Activated CD8-positive, alpha-beta T cell treated with anti-CD3 and anti-CD28 coated beads, Interleukin-2, amount 10 ng/mL, durations not matched to agents 7 days and 5 days (primary cell): ENCODE data around the gene KRT20. TPM values are rescaled to one million over a fixed set of nuclear protein-coding genes. Genes with fewer than 3 reads are reported as not detected.

ENCODE experiments used
- ATAC-seq: fragments of 150-1000 bp; cut with Tn5 transposase; one replicate; pipeline ENCODE4 v1.10.0; 2021; ENCODE audit warnings: moderate library complexity
- CTCF ChIA-PET: fragments of 350-600 bp; sonication (Branson Sonifier 250); formaldehyde crosslinking; loops from one replicate; lab custom pipeline; 2021; ENCODE audit warnings: antibody characterized with exemption; lab: Charles Lee
- POLR2A ChIA-PET: fragments of 350-600 bp; sonication (Branson Sonifier 250); formaldehyde crosslinking; loops from one replicate; lab custom pipeline; 2021; ENCODE audit warnings: antibody characterized with exemption; lab: Charles Lee
- DNase-seq: peaks from one replicate; pipeline ENCODE4 v3.0.0-alpha.2; 2020
- H3K27ac Mint-ChIP-seq: one replicate; pipeline ENCODE4 v1.8.0; 2021; ENCODE audit warnings: mild to moderate bottlenecking, mixed read lengths
- H3K27me3 Mint-ChIP-seq: one replicate; pipeline ENCODE4 v1.8.0; 2021; ENCODE audit warnings: low read depth, mixed read lengths
- H3K36me3 Mint-ChIP-seq: one replicate; pipeline ENCODE4 v1.8.0; 2021; ENCODE audit warnings: low read depth, mixed read lengths
- H3K4me1 Mint-ChIP-seq: one replicate; pipeline ENCODE4 v1.8.0; 2021; ENCODE audit warnings: low read depth, mixed read lengths
- H3K4me3 Mint-ChIP-seq: one replicate; pipeline ENCODE4 v1.8.0; 2021; ENCODE audit warnings: mild to moderate bottlenecking, mixed read lengths
- H3K9me3 Mint-ChIP-seq: one replicate; pipeline ENCODE4 v1.8.0; 2022; ENCODE audit warnings: mixed read lengths; ENCODE audit not compliant: insufficient read depth
- total RNA-seq, 2 experiments: library from RNA; stranded (reverse); gene quantifications; one replicate each; pipeline ENCODE4 v1.2.3, GENCODE V29; 2021

Gene KRT20
- total RNA-seq, 2 experiments from 2014 or later, result not detected

- POLR2A ChIA-PET, result no interaction called here
- DNase-seq (no peak), ATAC-seq (no peak)
- CTCF ChIA-PET, result interaction anchor here (1.4 kb wide), 1 partner anchor 10 kb away, joined by 7 read pairs; no protein-coding TSS in a partner anchor
- H3K4me1 Mint-ChIP-seq, result no peaks in the 10 kb centered on the region
- H3K36me3 Mint-ChIP-seq, result no peaks in the 10 kb centered on the region
- no peak overlapping the region for H3K27ac Mint-ChIP-seq
- peaks cover 43% of the 10 kb centered on the region for H3K27me3 Mint-ChIP-seq
- H3K9me3 Mint-ChIP-seq, result no peaks in the 10 kb centered on the region
- H3K4me3 Mint-ChIP-seq, result no peak overlapping the region
Observed at GRCh38 chr17:40846515-40847144, 38.4 kb downstream of the KRT20 start.

- POLR2A ChIA-PET, result no interaction called here
- CTCF ChIA-PET, result no interaction called here
Observed at GRCh38 chr17:40844671-40845107, 40.4 kb downstream of the KRT20 start.

GRCh38 chr17:40843242-40843641, 41.8 kb downstream of the KRT20 start:
- peaks cover 38% of the 10 kb centered on the region for H3K27me3 Mint-ChIP-seq

More at GRCh38 chr17:40844671-40845107, 40.4 kb downstream of the KRT20 start:
- no peak for DNase-seq
- peaks cover 38% of the 10 kb centered on the region for H3K27me3 Mint-ChIP-seq
- H3K4me1 Mint-ChIP-seq, result no peaks in the 10 kb centered on the region
- no peak overlapping the region for H3K27ac Mint-ChIP-seq
- H3K36me3 Mint-ChIP-seq, result no peaks in the 10 kb centered on the region
- H3K4me3 Mint-ChIP-seq, result no peak overlapping the region
- no peaks in the 10 kb centered on the region for H3K9me3 Mint-ChIP-seq
- no peak for ATAC-seq

GRCh38 chr17:40841246-40841645, 43.8 kb downstream of the KRT20 start:
- no peak for ATAC-seq
- Mint-ChIP-seq H3K4me3 (no peak overlapping the region), H3K27me3 (peaks cover 31% of the 10 kb centered on the region), H3K4me1 (no peaks in the 10 kb centered on the region), H3K9me3 (no peaks in the 10 kb centered on the region), H3K36me3 (no peaks in the 10 kb centered on the region), H3K27ac (no peak overlapping the region)
- ChIA-PET CTCF (interaction anchor here (0.6 kb wide), 1 partner anchor 14 kb away, joined by 4 read pairs; no protein-coding TSS in a partner anchor), POLR2A (no interaction called here)
- DNase-seq, result no peak

More at GRCh38 chr17:40843242-40843641, 41.8 kb downstream of the KRT20 start:
- DNase-seq (no peak), ATAC-seq (no peak)
- H3K4me1 Mint-ChIP-seq, result no peaks in the 10 kb centered on the region
- H3K36me3 Mint-ChIP-seq, result no peaks in the 10 kb centered on the region
- ChIA-PET POLR2A (no interaction called here), CTCF (interaction anchor here (1.0 to 1.1 kb wide), 3 partner anchors 13 to 820 kb away, joined by 3 read pairs; no protein-coding TSS in a partner anchor)
- H3K27ac Mint-ChIP-seq, result no peak overlapping the region
- H3K9me3 Mint-ChIP-seq, result no peaks in the 10 kb centered on the region
- H3K4me3 Mint-ChIP-seq, result no peak overlapping the region

GRCh38 chr17:40839194-40839593, 45.8 kb downstream of the KRT20 start:
- no peak for DNase-seq
- ChIA-PET POLR2A (no interaction called here), CTCF (interaction anchor here (1.3 to 1.4 kb wide), 2 partner anchors 20 to 810 kb away, joined by 3 read pairs; no protein-coding TSS in a partner anchor)
- Mint-ChIP-seq H3K27me3 (peaks cover 14% of the 10 kb centered on the region), H3K4me1 (no peaks in the 10 kb centered on the region), H3K36me3 (peaks cover 5% of the 10 kb centered on the region), H3K27ac (no peak overlapping the region), H3K9me3 (no peaks in the 10 kb centered on the region), H3K4me3 (no peak overlapping the region)
- no peak for ATAC-seq

GRCh38 chr17:40836020-40836419, 49.0 kb downstream of the KRT20 start:
- H3K27me3 Mint-ChIP-seq, result peaks cover 4% of the 10 kb centered on the region
- ChIA-PET POLR2A (interaction anchor here (0.7 kb wide), 1 partner anchor 853 kb away, joined by 3 read pairs; no protein-coding TSS in a partner anchor), CTCF (no interaction called here)
- no peak overlapping the region for H3K4me3 Mint-ChIP-seq
- peaks cover 5% of the 10 kb centered on the region for H3K4me1 Mint-ChIP-seq
- no peak for DNase-seq
- ATAC-seq, result no peak
- no peaks in the 10 kb centered on the region for H3K9me3 Mint-ChIP-seq
- no peak overlapping the region for H3K27ac Mint-ChIP-seq
- peaks cover 5% of the 10 kb centered on the region for H3K36me3 Mint-ChIP-seq

GRCh38 chr17:40833882-40834281, 51.2 kb downstream of the KRT20 start:
- Mint-ChIP-seq H3K4me3 (no peak overlapping the region), H3K36me3 (peaks cover 9% of the 10 kb centered on the region), H3K9me3 (peaks cover 5% of the 10 kb centered on the region), H3K27me3 (no peaks in the 10 kb centered on the region), H3K4me1 (peaks cover 5% of the 10 kb centered on the region), H3K27ac (no peak overlapping the region)
- ATAC-seq, result no peak
- POLR2A ChIA-PET, result interaction anchor here (1.6 kb wide), 1 partner anchor 15 kb away, joined by 6 read pairs; no protein-coding TSS in a partner anchor
- no peak for DNase-seq
- CTCF ChIA-PET, result no interaction called here

GRCh38 chr17:40832840-40833239, 52.2 kb downstream of the KRT20 start:
- H3K27ac Mint-ChIP-seq, result no peak overlapping the region
- H3K4me3 Mint-ChIP-seq, result no peak overlapping the region
- H3K4me1 Mint-ChIP-seq, result peaks cover 9% of the 10 kb centered on the region
- POLR2A ChIA-PET, result interaction anchor here (1.6 kb wide), 1 partner anchor 14 kb away, joined by 6 read pairs; no protein-coding TSS in a partner anchor
- no peak for ATAC-seq
- no peak for DNase-seq
- H3K36me3 Mint-ChIP-seq, result peaks cover 9% of the 10 kb centered on the region
- H3K27me3 Mint-ChIP-seq, result no peaks in the 10 kb centered on the region
- H3K9me3 Mint-ChIP-seq, result peaks cover 5% of the 10 kb centered on the region
- CTCF ChIA-PET, result interaction anchor here (0.9 to 2.0 kb wide), 2 partner anchors 13 to 830 kb away, joined by 3 to 5 read pairs; no protein-coding TSS in a partner anchor

GRCh38 chr17:40830085-40830776, 54.8 kb downstream of the KRT20 start:
- peaks cover 9% of the 10 kb centered on the region for H3K36me3 Mint-ChIP-seq
- no peak for DNase-seq
- ATAC-seq, result no peak
- H3K4me3 Mint-ChIP-seq, result no peak overlapping the region
- H3K4me1 Mint-ChIP-seq, result peaks cover 21% of the 10 kb centered on the region
- H3K27ac Mint-ChIP-seq, result no peak overlapping the region
- peaks cover 5% of the 10 kb centered on the region for H3K9me3 Mint-ChIP-seq
- CTCF ChIA-PET, result no interaction called here
- peaks cover 2% of the 10 kb centered on the region for H3K27me3 Mint-ChIP-seq
- POLR2A ChIA-PET, result no interaction called here

- ATAC-seq (no peak), DNase-seq (no peak)
- Mint-ChIP-seq H3K27me3 (peaks cover 2% of the 10 kb centered on the region), H3K27ac (no peak overlapping the region), H3K4me3 (no peak overlapping the region), H3K36me3 (peaks cover 6% of the 10 kb centered on the region), H3K9me3 (peaks cover 5% of the 10 kb centered on the region), H3K4me1 (peaks cover 27% of the 10 kb centered on the region)
- CTCF ChIA-PET, result interaction anchor here (0.6 to 1.7 kb wide), 4 partner anchors 10 to 821 kb away, joined by 3 to 7 read pairs (median 4); no protein-coding TSS in a partner anchor
- POLR2A ChIA-PET, result interaction anchor here (1.5 kb wide), 1 partner anchor 10 kb away, joined by 5 read pairs; no protein-coding TSS in a partner anchor
Observed at GRCh38 chr17:40828454-40829044, 56.5 kb downstream of the KRT20 start.

- DNase-seq (no peak), ATAC-seq (no peak)
- Mint-ChIP-seq H3K27me3 (peaks cover 2% of the 10 kb centered on the region), H3K4me1 (peaks cover 24% of the 10 kb centered on the region), H3K36me3 (peaks cover 6% of the 10 kb centered on the region), H3K9me3 (peaks cover 5% of the 10 kb centered on the region), H3K27ac (peak overlapping the region; percentile 54), H3K4me3 (peak overlapping the region; percentile 2)
- CTCF ChIA-PET, result interaction anchor here (0.6 to 1.7 kb wide), 5 partner anchors 9 to 835 kb away, joined by 3 to 7 read pairs (median 4); no protein-coding TSS in a partner anchor
- POLR2A ChIA-PET, result interaction anchor here (1.5 kb wide), 1 partner anchor 9 kb away, joined by 5 read pairs; no protein-coding TSS in a partner anchor
Observed at GRCh38 chr17:40827746-40828453, 57.1 kb downstream of the KRT20 start.
